Pancreas (tissue), 10 donors: ENCODE data around the gene OPCML. TPM values are rescaled to one million over a fixed set of nuclear protein-coding genes. Genes with fewer than 3 reads are reported as not detected.

Experiments used
- ATAC-seq, 4 donors: fragments of 200-7000 bp; cut with Tn5 transposase; one replicate each; pipeline versions ENCODE4 v1.8.0 to v1.9.1; 2020; ENCODE audit warnings: mild to moderate bottlenecking in 4 of 4, moderate library complexity in 4 of 4
- DNase-seq, 6 donors: peaks; one replicate each; pipeline ENCODE4 v3.0.0-alpha.2; 2020
- FAIRE-seq: peaks from 2 replicates; lab custom pipeline; 2012; peaks lifted over from hg19 to GRCh38; lab: Jason Lieb, UNC
- H3K27ac ChIP-seq, 4 donors: fragments of 200-600 bp; sonication (generic); 1 replicate in 3 of 4; 2 replicates in 1 of 4; pipeline versions ENCODE4 v1.5.0 to v1.8.0; 2020
- H3K27me3 ChIP-seq, 4 donors: fragments of 200-600 bp; one replicate each; pipeline ENCODE4 v1.8.0; 2021
- H3K36me3 ChIP-seq, 3 donors: fragments of 200-600 bp; sonication (generic) in 1 of 3; one replicate each; pipeline versions ENCODE4 v1.5.0 to v1.8.0; 2020 to 2021
- H3K4me1 ChIP-seq, 3 donors: fragments of 200-600 bp; one replicate each; pipeline ENCODE4 v1.8.0; 2021
- H3K4me3 ChIP-seq, 4 donors: fragments of 200-600 bp; sonication (generic) in 2 of 4; one replicate each; pipeline versions ENCODE4 v1.5.0 to v1.8.0; 2020 to 2021
- H3K9me3 ChIP-seq, 4 donors: fragments of 200-600 bp; one replicate each; pipeline ENCODE4 v1.8.0; 2021
- CTCF ChIP-seq, 4 donors: fragments of 200-600 bp; sonication (generic) in 3 of 4; IDR thresholded peaks; one replicate each; pipeline versions ENCODE4 v1.5.0 to v1.8.0; 2021; ENCODE audit warnings: antibody characterized with exemption in 4 of 4
- WGBS, 2 donors: extraction: QIAGEN DNeasy Blood & Tissue Kit; methylation state at CpG; one replicate each; pipeline ENCODE4 v1.1.7; 2013; 5-methylcytosine and 5-hydroxymethylcytosine counted together
- intact Hi-C, 3 donors: fragments of 100-400 bp; cut with DNase I; formaldehyde crosslinking; loops; one replicate each; pipeline versions ENCODE4 v1.11.1 to v1.14.2; 2022
- polyA plus RNA-seq, 2 donors: library from polyadenylated mRNA; stranded (reverse); fragments of 200-250 nt; gene quantifications; one replicate each; pipeline ENCODE4 v1.2.3, GENCODE V29; 2013
- total RNA-seq, 6 donors: library from RNA; stranded (reverse); fragmentation: NEBNext Ultra II Directional in 4 of 6; extraction: Animal tissue kit (Norgen Biotek cat#: 25700) in 4 of 6; gene quantifications; one replicate each; pipeline versions ENCODE4 v1.2.1 to v1.2.4, GENCODE V29; 2021 to 2023
- donor health status: healthy with polysubstance abuse.
- donor health status: DM: no; HTN: no; CAD: no; lungs with moderate emphysema.
- donor health status: DM: no; HTN: no; CAD: no.
- donor health status: control.
- donor health status: control.
- donor health status: Bipolar disorder and iron deficiency.
- donor health status: DM: yes; HTN: yes; CAD: no.
- donor health status: DM: no; HTN: no; CAD: no.
- donor health status: DM: no; HTN: no; CAD: no.
- donor health status: DM: yes; HTN: yes; CAD: no.

OPCML gene
- total and polyA plus RNA-seq, 8 donors, result 0.05 to 0.31 (median 0.19) TPM

- TF ChIP-seq CTCF (IDR thresholded peaks at IDR 0.05), result no peak
- no peak overlapping the region for H3K4me3 ChIP-seq
- FAIRE-seq, result no peak
- no peaks in the 10 kb centered on the region for H3K4me1 ChIP-seq
- H3K27me3 ChIP-seq, result no peaks in the 10 kb centered on the region
- no peak for ATAC-seq
- H3K27ac ChIP-seq, result no peak overlapping the region
- 64 to 78% methylated on average over 8 of the region's 8 CpGs for WGBS, 2 donors
- H3K9me3 ChIP-seq, result no peaks in the 10 kb centered on the region
- H3K36me3 ChIP-seq, result no peaks in the 10 kb centered on the region
- no peak for DNase-seq
- intact Hi-C loops, result no loop called here
Measured at GRCh38 chr11:132909021-132909606, 623.2 kb downstream of the OPCML start.

- no peaks in the 10 kb centered on the region for H3K27me3 ChIP-seq
- no peaks in the 10 kb centered on the region for H3K4me1 ChIP-seq
- no peaks in the 10 kb centered on the region for H3K9me3 ChIP-seq
- no peak overlapping the region for H3K27ac ChIP-seq
- DNase-seq (no peak), ATAC-seq (no peak), FAIRE-seq (no peak)
- no peak overlapping the region for H3K4me3 ChIP-seq
- TF ChIP-seq CTCF (IDR thresholded peaks at IDR 0.05), result no peak
- H3K36me3 ChIP-seq, result no peaks in the 10 kb centered on the region
- intact Hi-C loops, result no loop called here
- 71 to 76% methylated on average over 4 of the region's 4 CpGs for WGBS, 2 donors
Measured at GRCh38 chr11:132908414-132908810, 623.9 kb downstream of the OPCML start.

- H3K4me1 ChIP-seq, result no peaks in the 10 kb centered on the region
- H3K9me3 ChIP-seq, result no peaks in the 10 kb centered on the region
- no peak overlapping the region for H3K27ac ChIP-seq
- ATAC-seq (no peak), FAIRE-seq (no peak), DNase-seq (no peak)
- TF ChIP-seq CTCF (IDR thresholded peaks at IDR 0.05), result no peak
- no peaks in the 10 kb centered on the region for H3K27me3 ChIP-seq
- H3K4me3 ChIP-seq, result no peak overlapping the region
- intact Hi-C loops, result no loop called here
- WGBS, 2 donors, result 70 to 72% methylated on average over 8 of the region's 8 CpGs
- H3K36me3 ChIP-seq, result no peaks in the 10 kb centered on the region
Measured at GRCh38 chr11:132907651-132908413, 624.5 kb downstream of the OPCML start.

GRCh38 chr11:132904607-132905006, 627.7 kb downstream of the OPCML start:
- no peak for FAIRE-seq
- intact Hi-C loops, result no loop called here
- Histone ChIP-seq H3K27ac (no peak overlapping the region), H3K4me1 (no peaks in the 10 kb centered on the region), H3K9me3 (no peaks in the 10 kb centered on the region), H3K4me3 (no peak overlapping the region), H3K36me3 (no peaks in the 10 kb centered on the region), H3K27me3 (no peaks in the 10 kb centered on the region)
- no peak for TF ChIP-seq CTCF (IDR thresholded peaks at IDR 0.05)
- DNase-seq, result no peak
- ATAC-seq, result no peak
- 52 to 62% methylated on average over 5 of the region's 5 CpGs for WGBS, 2 donors

GRCh38 chr11:132904091-132904490, 628.2 kb downstream of the OPCML start:
- TF ChIP-seq CTCF (IDR thresholded peaks at IDR 0.05), result no peak
- no peaks in the 10 kb centered on the region for H3K36me3 ChIP-seq
- no peak overlapping the region for H3K27ac ChIP-seq
- H3K4me3 ChIP-seq, result no peak overlapping the region
- FAIRE-seq, result no peak
- 25 to 55% methylated on average over 1 of the region's 1 CpG for WGBS, 2 donors
- intact Hi-C loops, result no loop called here
- no peaks in the 10 kb centered on the region for H3K9me3 ChIP-seq
- DNase-seq, result no peak
- no peak for ATAC-seq
- no peaks in the 10 kb centered on the region for H3K4me1 ChIP-seq
- no peaks in the 10 kb centered on the region for H3K27me3 ChIP-seq
